GM19240 (cell line): ENCODE results near the gene AGR3.

ENCODE experiments used
- DNase-seq: peaks from one replicate; pipeline ENCODE4 v3.0.0; 2011; ENCODE audit warnings: low spot score; ENCODE audit not compliant: insufficient read length

Gene AGR3

GRCh38 chr7:16881844-16882243, at the start of gene AGR3:
Gene AGR3, minus strand, starts transcription at chr7:16881983. Its CDS starts 3,365 bp downstream, at chr7:16878618.
- DNase-seq = no peak

- no peak for DNase-seq
Observed at GRCh38 chr7:16930946-16931345, 49.2 kb upstream of the AGR3 start.

- no peak for DNase-seq
Observed at GRCh38 chr7:16929146-16929762, 47.5 kb upstream of the AGR3 start.

GRCh38 chr7:16926861-16927260, 45.1 kb upstream of the AGR3 start:
- no peak for DNase-seq

GRCh38 chr7:16926283-16926682, 44.5 kb upstream of the AGR3 start:
- DNase-seq = no peak

GRCh38 chr7:16925609-16926008, 43.8 kb upstream of the AGR3 start:
- no peak for DNase-seq

- DNase-seq = no peak
Observed at GRCh38 chr7:16923019-16923418, 41.2 kb upstream of the AGR3 start.

- DNase-seq = no peak
Observed at GRCh38 chr7:16921644-16922257, 40.0 kb upstream of the AGR3 start.

- no peak for DNase-seq
Observed at GRCh38 chr7:16921151-16921550, 39.4 kb upstream of the AGR3 start.

GRCh38 chr7:16919440-16919839, 37.7 kb upstream of the AGR3 start:
- DNase-seq = no peak

- DNase-seq = no peak
Observed at GRCh38 chr7:16918288-16918895, 36.6 kb upstream of the AGR3 start.

- DNase-seq = no peak
Observed at GRCh38 chr7:16916738-16917137, 35.0 kb upstream of the AGR3 start.

- no peak for DNase-seq
Observed at GRCh38 chr7:16916105-16916639, 34.4 kb upstream of the AGR3 start.

GRCh38 chr7:16915405-16915804, 33.6 kb upstream of the AGR3 start:
- no peak for DNase-seq

GRCh38 chr7:16914771-16915170, 33.0 kb upstream of the AGR3 start:
- DNase-seq = no peak

- DNase-seq = no peak
Observed at GRCh38 chr7:16913643-16914042, 31.9 kb upstream of the AGR3 start.

GRCh38 chr7:16912540-16912939, 30.8 kb upstream of the AGR3 start:
- no peak for DNase-seq

- DNase-seq = no peak
Observed at GRCh38 chr7:16908561-16908960, 26.8 kb upstream of the AGR3 start.

- no peak for DNase-seq
Observed at GRCh38 chr7:16905300-16906044, 23.7 kb upstream of the AGR3 start.

- DNase-seq = no peak
Observed at GRCh38 chr7:16904076-16904475, 22.3 kb upstream of the AGR3 start.

- DNase-seq = no peak
Observed at GRCh38 chr7:16900209-16900768, 18.5 kb upstream of the AGR3 start.
